GM18861 (cell line): ENCODE data around the gene GIMAP4.
A peak's percentile ranks its signal among the peaks of the same experiment; 100 is the strongest.
"Not testable (repeated sequence)": the region's sequence is repeated elsewhere in the genome, so short reads cannot be mapped to it uniquely, and the experiment has no call there.

ENCODE experiments used
- ATAC-seq: cut with Tn5 transposase; IDR thresholded peaks from one replicate; pipeline ENCODE4 v1.9.1; 2021; ENCODE audit not compliant: unreplicated experiment

GIMAP4 gene

DNA sequence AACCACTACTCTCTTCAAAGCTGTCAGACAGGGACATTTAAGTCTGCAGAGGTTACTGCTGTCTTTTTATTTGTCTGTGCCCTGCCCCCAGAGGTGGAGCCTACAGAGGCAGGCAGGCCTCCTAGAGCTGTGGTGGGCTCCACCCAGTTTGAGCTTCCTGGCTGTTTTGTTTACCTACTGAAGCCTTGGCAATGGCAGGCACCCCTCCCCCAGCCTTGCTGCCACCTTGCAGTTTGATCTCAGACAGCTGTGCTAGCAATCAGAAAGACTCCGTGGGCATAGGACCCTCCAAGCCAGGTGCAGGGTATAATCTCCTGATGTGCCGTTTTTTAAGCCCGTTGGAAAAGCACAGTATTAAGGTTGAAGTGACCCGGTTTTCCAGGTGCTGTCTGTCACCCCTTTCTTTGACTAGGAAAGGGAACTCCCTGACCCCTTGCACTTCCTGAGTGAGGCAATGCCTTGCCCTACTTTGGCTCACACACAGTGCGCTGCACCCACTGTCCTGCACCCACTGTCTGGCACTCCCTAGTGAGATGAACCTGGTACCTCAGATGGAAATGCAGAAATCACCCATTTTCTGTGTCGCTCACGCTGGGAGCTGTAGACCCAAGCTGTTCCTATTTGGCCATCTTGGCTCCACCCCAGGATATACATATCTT, 12.9 kb downstream of the GIMAP4 start:
- ATAC-seq = not testable (repeated sequence)

DNA sequence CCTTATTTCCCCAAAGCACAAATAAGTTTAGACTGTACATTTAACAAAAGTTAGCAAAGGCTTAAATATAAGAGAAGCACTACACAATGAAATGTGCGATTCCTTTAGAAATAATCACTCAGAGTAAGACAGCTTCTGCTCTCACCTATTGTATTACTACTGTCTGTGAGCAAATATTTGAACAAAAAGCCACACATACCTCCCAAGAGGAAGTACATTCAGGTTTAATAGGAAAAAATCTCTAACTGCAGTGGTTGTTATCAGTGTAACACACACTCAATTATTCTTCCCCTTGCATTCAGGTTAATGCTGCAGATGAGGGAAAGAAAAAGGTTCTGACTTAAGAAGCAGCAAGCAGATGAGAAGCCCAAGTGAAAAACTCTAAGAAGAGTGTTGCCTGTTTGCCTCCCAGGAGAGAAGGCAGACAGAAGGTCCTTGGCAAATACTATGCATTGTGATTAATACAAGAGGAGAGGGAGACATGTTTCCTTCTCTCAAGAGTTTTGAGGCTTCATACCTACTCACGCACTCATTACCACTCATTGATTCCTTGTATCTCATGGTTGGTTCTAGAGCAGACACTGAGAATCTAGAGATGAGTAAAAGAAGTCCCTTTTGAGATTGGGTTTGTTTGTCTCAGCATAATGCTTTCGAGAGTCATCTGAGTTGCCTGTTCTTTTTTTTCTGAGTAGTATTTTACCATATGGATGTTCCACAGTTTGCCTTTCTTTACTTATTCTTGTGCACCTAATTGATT, 13.6 kb downstream of the GIMAP4 start:
- ATAC-seq = no peak

DNA sequence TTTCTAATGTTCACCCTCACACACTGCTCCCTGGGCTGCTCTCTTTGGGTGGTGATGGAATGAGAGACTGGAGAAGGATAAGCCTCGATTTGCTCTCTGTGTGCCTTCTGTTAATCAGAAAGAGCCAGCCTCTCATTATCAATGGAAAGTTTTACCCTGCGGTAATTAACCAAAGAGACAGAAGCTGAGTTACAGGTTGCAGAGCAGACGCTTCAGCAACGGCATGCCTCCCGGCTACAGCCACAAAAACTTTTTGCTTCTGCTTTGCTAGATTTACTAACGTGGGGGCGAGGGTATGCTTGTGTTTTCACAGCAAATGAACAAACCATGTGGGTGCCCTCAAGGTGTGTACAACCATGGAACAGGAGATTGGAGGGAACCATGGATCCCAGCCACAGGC, 18.0 kb downstream of the GIMAP4 start:
- no peak for ATAC-seq

DNA sequence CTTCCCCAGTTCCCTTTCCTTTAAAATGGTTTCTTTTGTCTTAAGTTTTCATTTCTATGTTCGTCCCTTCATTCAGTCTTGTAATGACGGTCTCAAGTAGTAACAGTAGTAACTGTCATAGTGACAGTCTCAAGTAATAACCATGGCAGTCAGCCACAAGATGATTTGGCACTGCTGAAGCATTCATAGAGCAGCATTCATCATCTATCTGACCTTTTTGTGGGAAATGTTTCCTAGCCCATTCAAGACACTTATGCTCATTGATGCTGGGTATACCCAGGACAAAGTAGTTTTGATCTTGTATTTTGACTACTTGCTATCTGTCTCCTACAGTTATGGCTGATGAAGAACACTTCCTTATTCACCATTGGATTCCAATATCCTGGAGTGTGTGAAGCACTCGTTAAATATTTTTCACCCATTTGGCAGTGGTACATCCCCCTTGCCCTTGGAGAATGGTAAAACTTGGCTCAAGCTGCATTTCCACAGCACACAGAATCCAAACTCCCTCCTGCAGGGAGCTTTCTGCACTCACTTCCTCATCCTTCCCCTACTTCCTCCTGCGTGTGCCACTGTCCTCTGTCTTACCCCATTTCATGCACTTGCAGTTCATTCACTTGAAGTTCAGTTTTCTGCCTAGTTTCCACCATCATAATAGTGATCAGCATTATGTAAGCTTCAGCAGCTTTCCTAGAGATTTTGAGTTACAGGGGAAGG, 19.0 kb downstream of the GIMAP4 start:
- no peak for ATAC-seq

DNA sequence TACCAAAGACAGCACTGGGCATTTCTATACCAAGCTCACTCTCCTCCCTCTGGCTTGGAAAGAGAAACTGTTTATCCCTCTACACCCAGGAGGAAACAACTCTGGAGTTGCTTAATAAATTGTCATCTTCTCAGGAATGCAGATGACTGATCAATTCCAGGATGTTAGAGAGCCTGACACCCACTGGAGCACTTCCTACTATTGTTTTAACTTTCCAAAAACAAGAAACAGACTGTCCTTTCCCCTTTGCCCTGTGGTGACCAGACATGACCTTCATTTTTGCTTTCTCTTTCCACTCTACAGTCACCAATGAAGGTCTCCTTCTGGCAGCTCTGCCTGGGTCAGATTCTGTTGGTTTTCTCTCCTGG, 19.6 kb downstream of the GIMAP4 start:
- no peak for ATAC-seq

DNA sequence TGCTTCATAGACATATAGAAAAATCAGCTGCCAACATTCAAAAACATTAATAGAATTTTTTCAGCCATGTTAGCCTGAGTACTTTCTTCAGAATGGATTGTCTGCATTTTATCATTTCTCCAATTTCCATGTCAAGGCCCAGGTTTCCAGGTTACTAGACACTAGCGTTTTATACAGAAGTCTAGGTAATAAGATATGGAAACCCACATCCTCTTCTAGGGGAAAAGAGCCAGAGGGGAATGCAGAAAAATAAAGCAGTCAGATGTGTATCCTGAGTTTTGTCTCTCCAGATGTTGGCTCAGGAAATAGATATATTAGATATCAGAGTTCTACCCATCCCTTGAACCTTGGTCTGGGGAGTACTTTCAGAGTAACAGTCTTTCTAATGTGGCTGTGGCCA, 20.4 kb downstream of the GIMAP4 start:
- ATAC-seq = no peak

DNA sequence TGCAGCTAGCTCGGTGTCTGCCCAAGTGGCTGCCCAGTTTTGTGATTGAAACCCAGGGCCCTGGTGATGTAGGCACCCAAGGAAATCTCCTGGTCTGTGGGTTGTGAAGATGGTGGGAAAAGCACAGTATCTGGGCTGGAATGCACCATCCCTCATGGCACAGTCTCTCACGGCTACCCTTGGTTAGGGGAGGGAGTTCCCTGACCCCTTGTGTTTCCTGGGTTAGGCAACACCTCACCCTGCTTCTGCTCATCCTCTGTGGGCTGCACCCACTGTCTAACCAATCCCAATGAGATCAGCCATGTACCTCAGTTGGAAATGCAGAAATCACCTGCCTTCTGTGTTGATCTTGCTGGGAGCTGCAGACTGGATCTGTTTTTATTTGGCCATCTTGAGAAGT, 27.6 kb downstream of the GIMAP4 start:
- no peak for ATAC-seq

DNA sequence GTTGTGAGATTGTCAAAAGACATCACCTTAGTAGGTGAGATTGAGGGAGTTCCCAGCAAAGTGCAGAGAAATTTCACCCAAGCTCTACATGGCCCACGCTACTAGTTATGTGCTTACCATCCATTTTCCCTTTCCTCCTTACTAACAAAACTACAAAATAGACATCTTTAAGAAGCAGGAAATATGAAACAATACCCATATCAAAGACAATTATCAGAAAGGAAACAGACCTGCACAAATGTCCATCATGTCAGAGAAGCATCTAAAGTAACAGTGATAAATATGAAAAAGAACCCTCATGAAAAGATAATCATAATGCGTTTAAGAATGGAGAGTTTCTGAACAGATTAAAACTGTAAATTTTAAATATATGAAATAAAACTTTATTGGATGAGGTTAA, 28.2 kb downstream of the GIMAP4 start:
- no peak for ATAC-seq

DNA sequence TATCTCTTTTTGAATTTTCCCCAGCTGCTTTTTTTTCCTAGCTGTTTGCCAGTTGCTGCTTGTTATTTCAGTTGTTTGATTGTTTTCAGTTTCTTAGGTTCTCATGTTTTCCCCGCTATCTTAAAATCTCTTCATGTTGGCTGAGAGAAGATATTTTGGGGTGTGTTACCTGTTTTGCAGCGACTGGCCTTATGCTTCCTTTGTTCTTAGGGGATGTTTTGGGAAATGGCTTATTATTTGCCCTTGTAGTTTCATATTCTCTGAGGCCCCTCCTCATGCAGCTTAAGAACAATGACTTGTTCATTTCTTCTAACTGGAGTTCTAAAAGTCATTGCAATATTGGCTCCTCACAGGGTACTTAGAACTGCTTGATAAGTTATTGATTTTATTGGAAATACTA, 36.4 kb downstream of the GIMAP4 start:
- not testable (repeated sequence) for ATAC-seq

DNA sequence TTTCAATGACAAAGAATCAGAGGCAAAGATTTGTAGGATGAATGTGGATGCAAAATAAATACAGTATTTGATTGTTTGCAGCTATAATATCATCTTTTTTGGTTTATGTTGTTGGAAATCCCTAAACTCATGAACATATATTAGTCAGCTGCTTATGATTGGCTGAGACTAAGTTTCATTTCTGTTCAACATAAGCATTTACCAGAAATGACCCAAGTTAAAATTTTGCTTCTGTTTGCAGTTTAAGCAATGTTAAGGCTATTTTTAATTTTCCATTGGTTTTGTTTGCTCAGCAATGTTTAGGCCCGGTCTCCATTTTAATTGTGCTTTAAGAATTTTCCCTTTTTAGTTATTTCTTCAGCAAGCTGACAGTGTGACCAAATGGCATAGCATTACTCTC, 43.0 kb downstream of the GIMAP4 start:
- ATAC-seq = no peak

DNA sequence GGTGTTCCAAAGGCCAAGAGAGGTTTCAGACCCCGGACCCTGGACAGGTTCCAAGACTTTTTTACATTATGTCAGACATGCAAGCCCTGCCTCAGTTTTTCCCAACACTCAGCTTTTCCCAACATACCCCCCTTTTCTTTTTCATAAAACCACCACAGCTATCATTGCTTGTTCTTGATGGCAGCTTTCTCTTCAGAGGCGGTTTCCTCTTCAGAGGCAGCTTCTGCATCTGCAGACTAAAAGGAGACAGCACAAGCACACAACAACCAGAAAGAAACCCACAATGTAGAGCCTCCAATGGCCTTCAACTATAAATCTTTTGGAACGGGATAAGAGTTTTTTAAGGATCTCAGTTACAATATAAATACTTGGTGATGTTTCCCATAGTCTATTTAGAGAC, 45.7 kb downstream of the GIMAP4 start:
- no peak for ATAC-seq

DNA sequence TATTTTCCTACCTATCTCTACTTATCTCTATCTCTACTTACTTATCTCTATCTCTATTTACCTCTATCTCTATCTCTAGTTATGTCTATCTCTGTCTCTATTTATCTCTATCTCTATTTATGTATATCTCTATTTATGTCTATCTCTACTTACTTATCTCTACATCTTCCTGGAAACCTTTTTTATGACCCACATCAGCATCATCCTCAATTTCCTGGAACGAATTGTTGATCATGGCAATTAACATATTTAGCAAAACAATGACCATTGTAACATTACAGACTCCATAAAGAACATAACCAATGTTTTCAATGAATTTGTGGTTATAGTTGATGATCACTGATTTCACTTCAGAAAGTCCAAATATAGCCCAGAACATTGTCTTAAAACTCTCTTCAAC, 46.7 kb downstream of the GIMAP4 start:
- ATAC-seq = no peak

DNA sequence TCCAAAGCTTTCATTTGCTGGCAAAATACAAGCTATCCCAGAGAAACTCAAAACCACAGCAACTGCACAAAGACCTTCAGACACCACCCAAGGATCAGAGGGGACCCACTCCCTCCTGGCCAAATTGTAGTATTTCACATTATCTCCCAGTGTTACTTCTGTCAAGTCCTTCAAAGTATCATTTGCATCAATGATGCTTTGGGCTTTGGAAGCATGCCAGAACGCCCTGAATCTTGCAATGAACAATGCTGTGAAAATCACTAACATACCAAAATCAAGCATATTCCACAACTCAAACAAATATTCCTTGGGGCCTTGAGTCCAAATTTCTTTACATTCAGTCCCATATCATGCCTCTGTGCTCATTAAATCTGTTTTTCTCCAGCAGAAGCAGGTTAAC, 47.2 kb downstream of the GIMAP4 start:
- not testable (repeated sequence) for ATAC-seq

DNA sequence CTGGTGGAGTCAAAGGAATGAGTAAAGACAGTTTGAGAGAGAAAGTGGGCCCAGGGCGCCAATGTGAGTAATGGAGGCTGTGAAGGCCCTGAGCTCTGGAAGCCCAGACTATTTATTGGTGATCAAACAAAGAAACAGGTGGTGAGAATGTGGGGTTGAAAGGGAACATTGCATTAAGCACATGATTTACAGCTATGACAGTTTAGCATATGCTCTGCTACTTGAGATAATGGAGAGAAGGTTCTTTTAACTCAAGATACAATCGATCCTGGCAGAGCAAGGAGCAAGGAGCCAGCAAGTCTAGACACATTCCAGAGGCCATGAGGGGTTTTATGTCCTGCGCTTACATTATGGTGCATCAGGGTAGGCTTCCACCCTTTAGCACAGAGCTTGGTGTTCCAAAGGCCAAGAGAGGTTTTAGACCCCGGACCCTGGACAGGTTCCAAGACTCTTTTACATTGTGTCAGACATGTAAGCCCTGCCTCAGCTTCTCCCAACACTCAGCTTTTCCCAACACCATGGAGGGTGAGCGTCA, 48.1 kb downstream of the GIMAP4 start:
- not testable (repeated sequence) for ATAC-seq

DNA sequence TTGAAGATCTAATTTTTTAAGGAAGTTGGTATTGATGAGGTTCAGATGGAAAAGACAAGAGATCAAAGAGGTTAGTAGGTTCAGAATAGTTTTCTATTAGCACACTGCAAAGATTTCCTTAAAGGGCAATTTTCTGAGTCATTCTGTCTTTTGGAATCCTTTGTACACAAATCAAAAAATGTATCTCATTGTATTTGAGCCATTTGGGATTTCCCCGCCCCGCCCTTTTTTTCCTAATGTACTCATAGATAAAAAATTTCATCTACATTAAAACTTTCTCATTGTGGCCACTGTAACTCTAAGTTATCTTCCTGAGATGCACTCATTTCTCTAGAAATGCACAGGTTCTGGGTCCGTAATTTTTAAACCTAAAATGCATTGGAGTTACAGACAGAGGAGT, 52.9 kb downstream of the GIMAP4 start:
- ATAC-seq = no peak

DNA sequence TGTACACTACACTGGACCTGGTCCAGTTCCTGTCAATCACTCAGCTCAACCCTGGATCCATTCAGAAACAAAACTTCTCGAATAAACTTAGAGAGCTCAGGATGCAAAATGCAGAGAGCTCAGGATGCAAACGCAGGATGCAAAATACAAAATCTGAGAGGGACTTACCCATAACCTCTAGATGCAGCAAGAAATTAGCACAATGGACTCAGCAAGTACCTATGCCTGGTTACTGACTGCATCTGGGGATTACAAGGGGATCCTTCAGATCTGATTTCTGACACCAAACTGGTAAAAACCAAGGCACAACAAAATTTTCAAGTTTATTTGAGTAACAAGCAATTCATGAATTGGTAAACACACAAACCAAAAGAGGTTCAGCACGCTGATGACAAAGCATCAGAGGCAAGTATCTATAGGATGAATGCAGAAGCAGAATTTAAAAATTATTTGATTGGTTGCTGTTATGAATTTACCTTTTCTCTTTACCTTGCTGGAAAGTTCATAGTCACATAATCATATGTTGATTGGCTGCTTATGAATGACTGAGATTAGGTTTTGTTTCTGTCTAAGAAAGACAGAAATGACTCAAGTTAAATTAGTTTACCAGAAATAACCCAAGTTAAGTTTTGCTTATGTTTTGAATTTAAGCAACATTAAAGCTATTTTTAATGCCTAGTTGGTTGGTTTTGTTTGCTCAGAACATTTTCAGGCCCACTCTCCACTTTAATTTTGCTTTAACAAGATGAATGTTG, 53.6 kb downstream of the GIMAP4 start:
- peak; percentile 43 for ATAC-seq

DNA sequence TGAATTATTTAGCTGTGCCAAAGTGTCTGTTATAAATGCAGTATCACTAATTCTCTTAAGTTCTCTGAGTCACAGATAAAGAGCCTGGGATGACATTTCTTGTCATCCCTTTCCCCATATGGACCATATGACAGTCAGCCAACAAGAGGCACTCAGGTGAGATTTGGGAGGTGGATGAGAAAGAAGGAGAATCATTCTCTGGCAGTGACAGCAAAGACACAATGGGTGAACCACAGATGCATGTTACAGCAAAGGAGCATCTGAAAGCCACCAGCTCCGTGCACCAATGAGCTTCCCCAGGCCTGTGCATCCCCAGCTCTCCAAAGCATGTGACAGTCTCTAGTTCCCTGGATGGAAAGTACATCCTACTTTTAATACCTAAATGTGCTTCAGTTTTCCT, 54.2 kb downstream of the GIMAP4 start:
- peak; percentile 20 for ATAC-seq
